Activated B cell treated with CpG ODN at 0.5 μM for 24 hours (primary cell): ENCODE results near the gene IGDCC3. TPM values are rescaled to one million over a fixed set of nuclear protein-coding genes. Genes with fewer than 3 reads are reported as not detected.

ENCODE experiments used
- ATAC-seq: fragments of 200-7000 bp; cut with Tn5 transposase; one replicate; pipeline ENCODE4 v1.10.0; 2021; ENCODE audit warnings: low read depth, mild to moderate bottlenecking, moderate library complexity
- CTCF ChIA-PET: fragments of 350-600 bp; sonication (Branson Sonifier 250); formaldehyde crosslinking; loops from one replicate; lab custom pipeline; 2021; ENCODE audit warnings: antibody characterized with exemption; lab: Charles Lee
- POLR2A ChIA-PET: fragments of 350-600 bp; sonication (Branson Sonifier 250); formaldehyde crosslinking; loops from one replicate; lab custom pipeline; 2021; ENCODE audit warnings: antibody characterized with exemption; lab: Charles Lee
- DNase-seq: peaks from one replicate; pipeline ENCODE4 v3.0.0; 2022
- H3K27ac Mint-ChIP-seq: one replicate; pipeline ENCODE4 v1.8.0; 2020; ENCODE audit warnings: mixed read lengths
- H3K27me3 Mint-ChIP-seq: one replicate; pipeline ENCODE4 v1.8.0; 2021; ENCODE audit warnings: mixed read lengths
- H3K36me3 Mint-ChIP-seq: one replicate; pipeline ENCODE4 v1.8.0; 2021; ENCODE audit warnings: low read depth, mixed read lengths
- H3K4me1 Mint-ChIP-seq: one replicate; pipeline ENCODE4 v1.8.0; 2021; ENCODE audit warnings: mixed read lengths
- H3K4me3 Mint-ChIP-seq: one replicate; pipeline ENCODE4 v1.8.0; 2020; ENCODE audit warnings: mild to moderate bottlenecking, mixed read lengths
- H3K9me3 Mint-ChIP-seq: one replicate; pipeline ENCODE4 v1.8.0; 2020; ENCODE audit warnings: mixed read lengths
- intact Hi-C: fragments of 100-400 bp; cut with micrococcal nuclease; formaldehyde crosslinking; loops from one replicate; pipeline ENCODE4 v1.15.1; 2024
- total RNA-seq: library from RNA; stranded (reverse); gene quantifications from 2 replicates; pipeline ENCODE4 v1.2.3, GENCODE V29; 2022
- TF ChIP-seq, protein P1 (sequence below): fragments of 200-600 bp; IDR thresholded peaks from one replicate; pipeline ENCODE4 v1.8.0; 2022; ENCODE audit warnings: antibody characterized with exemption, mild to moderate bottlenecking

Gene IGDCC3
- total RNA-seq, 1 donor from 2014 or later, result not detected

DNA sequence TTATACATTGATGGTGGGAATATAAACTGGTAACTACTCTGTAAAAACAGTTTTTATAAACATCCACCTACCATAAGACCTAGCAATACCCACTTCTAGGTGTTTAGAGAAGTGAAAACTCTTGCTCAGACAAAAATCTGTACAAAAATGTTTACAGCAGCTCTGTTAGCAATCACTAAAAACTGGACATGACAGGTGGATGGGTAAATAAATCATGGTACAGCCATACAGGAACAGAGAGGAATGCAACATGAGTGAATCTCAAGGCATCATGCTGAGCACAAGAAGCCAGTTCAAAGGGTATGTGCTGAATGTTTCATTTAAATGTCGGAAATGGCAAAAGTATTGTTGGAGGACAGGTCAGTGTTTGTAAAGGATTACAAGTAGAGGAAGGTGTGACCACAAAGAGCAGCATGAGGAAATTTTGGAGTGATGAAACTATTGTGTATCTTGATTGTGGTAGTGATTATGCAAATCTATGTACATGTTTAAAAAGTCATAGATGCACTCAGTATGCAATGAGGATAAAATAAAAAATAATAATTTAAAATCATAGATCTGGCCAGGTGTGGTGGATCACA is 84.8 kb downstream of the IGDCC3 start:
- H3K9me3 Mint-ChIP-seq, result no peaks in the 10 kb centered on the region
- no peak for ATAC-seq
- H3K27me3 Mint-ChIP-seq, result no peaks in the 10 kb centered on the region
- H3K4me1 Mint-ChIP-seq, result peaks cover 35% of the 10 kb centered on the region
- peak overlapping the region; percentile 4 for H3K27ac Mint-ChIP-seq
- POLR2A ChIA-PET, result interaction anchor here (0.7 to 7.5 kb wide), 2 partner anchors 12 to 463 kb away, joined by 3 to 123 read pairs; partner anchors contain the start of gene RNU5B-1
- intact Hi-C loops, result no loop called here
- peaks cover 1% of the 10 kb centered on the region for H3K36me3 Mint-ChIP-seq
- DNase-seq, result no peak
- H3K4me3 Mint-ChIP-seq, result no peak overlapping the region
- CTCF ChIA-PET, result no interaction called here
- TF ChIP-seq, protein P1, sequence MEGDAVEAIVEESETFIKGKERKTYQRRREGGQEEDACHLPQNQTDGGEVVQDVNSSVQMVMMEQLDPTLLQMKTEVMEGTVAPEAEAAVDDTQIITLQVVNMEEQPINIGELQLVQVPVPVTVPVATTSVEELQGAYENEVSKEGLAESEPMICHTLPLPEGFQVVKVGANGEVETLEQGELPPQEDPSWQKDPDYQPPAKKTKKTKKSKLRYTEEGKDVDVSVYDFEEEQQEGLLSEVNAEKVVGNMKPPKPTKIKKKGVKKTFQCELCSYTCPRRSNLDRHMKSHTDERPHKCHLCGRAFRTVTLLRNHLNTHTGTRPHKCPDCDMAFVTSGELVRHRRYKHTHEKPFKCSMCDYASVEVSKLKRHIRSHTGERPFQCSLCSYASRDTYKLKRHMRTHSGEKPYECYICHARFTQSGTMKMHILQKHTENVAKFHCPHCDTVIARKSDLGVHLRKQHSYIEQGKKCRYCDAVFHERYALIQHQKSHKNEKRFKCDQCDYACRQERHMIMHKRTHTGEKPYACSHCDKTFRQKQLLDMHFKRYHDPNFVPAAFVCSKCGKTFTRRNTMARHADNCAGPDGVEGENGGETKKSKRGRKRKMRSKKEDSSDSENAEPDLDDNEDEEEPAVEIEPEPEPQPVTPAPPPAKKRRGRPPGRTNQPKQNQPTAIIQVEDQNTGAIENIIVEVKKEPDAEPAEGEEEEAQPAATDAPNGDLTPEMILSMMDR, result no peak

DNA sequence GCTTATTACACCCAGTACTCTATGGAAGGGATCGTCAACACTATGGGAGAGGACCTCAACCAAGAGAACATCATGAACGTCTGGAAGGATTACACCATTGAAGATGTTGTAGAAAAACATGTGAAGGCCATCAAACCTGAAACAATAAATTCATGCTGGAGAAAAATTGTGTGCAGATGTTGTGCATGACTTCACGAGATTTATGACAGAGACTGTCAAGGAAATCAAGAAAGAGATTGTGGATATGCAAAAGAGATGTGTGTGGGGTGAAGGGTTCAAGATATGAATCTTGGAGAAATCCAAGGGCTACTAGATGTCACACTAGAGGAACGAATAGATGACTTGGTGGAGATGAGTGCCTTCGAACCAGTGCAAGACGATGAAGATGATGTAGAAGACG is 87.6 kb downstream of the IGDCC3 start:
- ATAC-seq (no peak), DNase-seq (no peak)
- Mint-ChIP-seq H3K27me3 (no peaks in the 10 kb centered on the region), H3K27ac (no peak overlapping the region), H3K4me1 (peaks cover 35% of the 10 kb centered on the region), H3K9me3 (no peaks in the 10 kb centered on the region), H3K4me3 (no peak overlapping the region), H3K36me3 (no peaks in the 10 kb centered on the region)
- POLR2A ChIA-PET, result no interaction called here
- intact Hi-C loops, result no loop called here
- CTCF ChIA-PET, result no interaction called here
- TF ChIP-seq, protein P1, result no peak

DNA sequence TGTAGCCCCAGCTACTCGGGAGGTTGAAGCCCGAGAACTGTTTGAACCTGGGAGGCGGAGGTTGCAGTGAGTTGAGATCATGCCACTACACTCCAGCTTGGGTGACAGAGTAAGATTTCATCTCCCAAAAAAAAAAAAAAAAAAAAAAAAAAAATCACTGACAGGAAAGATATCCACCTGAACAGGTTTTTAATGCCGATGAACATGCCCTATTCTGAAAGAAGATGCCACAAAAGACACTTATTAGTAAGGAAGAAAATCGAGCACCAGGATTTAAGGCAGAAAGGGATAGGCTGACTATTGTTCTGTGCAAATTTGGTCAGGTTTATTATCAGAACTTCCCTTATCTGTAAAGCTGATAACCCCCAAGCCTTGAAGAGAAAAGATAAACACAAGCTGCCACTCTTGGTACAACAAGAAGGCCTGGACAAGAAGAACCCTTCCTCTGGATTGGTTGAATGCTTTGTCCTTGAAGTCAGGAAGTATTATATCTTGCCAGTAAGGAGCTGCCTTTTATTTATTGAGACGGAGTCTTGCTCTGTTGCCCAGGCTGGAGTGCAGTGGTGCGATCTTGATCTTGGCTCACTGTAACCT is 88.4 kb downstream of the IGDCC3 start:
- CTCF ChIA-PET, result no interaction called here
- DNase-seq (no peak), ATAC-seq (no peak)
- Mint-ChIP-seq H3K27me3 (no peaks in the 10 kb centered on the region), H3K4me3 (no peak overlapping the region), H3K9me3 (no peaks in the 10 kb centered on the region), H3K4me1 (peaks cover 36% of the 10 kb centered on the region), H3K27ac (no peak overlapping the region), H3K36me3 (no peaks in the 10 kb centered on the region)
- TF ChIP-seq, protein P1, result no peak
- POLR2A ChIA-PET, result interaction anchor here (1.3 kb wide), 1 partner anchor 15 kb away, joined by 12 read pairs; the partner anchor contains the start of gene RNU5B-1
- intact Hi-C loops, result loop anchor here (5.0 to 10.0 kb wide), 3 partner anchors 302 to 578 kb away; partner anchors contain the start of genes PIF1, RAB11A and SPG21

DNA sequence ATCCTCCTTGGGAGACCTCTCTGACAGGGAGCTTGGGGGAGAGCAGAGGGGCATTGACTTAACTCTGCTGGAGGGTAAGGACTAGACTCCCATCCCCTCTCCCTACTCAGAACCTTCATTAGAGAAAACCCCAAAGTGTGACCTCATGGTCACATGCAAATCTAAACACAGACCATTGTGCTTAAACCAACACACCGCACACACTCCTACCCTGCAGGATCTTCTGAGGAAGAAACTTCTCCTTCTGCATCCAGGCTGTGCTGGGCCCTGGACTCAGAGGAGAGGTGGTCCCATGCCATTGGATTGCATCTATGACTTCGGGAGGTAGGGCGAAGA is 90.3 kb downstream of the IGDCC3 start:
- ChIA-PET CTCF (interaction anchor here (1.0 to 1.8 kb wide), 2 partner anchors 10 to 13 kb away, joined by 4 to 9 read pairs; no protein-coding TSS in a partner anchor), POLR2A (interaction anchor here (1.0 to 5.0 kb wide), 8 partner anchors 9 to 154 kb away, joined by 3 to 186 read pairs (median 9); partner anchors contain the start of genes CLPX, PDCD7, RNU5A-1 and RNU5B-1)
- peak overlapping the region; percentile 85 for H3K4me3 Mint-ChIP-seq
- peaks cover 31% of the 10 kb centered on the region for H3K4me1 Mint-ChIP-seq
- ATAC-seq (no peak), DNase-seq (no peak)
- TF ChIP-seq, protein P1, result no peak
- intact Hi-C loops, result loop anchor here (1.0 to 10.0 kb wide), 5 partner anchors 8 to 1135 kb away; partner anchors contain the start of genes PIF1, RAB11A and SPG21
- no peaks in the 10 kb centered on the region for H3K9me3 Mint-ChIP-seq
- H3K36me3 Mint-ChIP-seq, result peaks cover 6% of the 10 kb centered on the region
- H3K27ac Mint-ChIP-seq, result peak overlapping the region; percentile 90
- H3K27me3 Mint-ChIP-seq, result no peaks in the 10 kb centered on the region
